DND-41 (cell line): ENCODE results near the gene MICU2.
A peak's percentile ranks its signal among the peaks of the same experiment; 100 is the strongest.

ENCODE experiments used
- EZH2 ChIP-seq: IDR thresholded peaks from 3 replicates; pipeline ENCODE4 v1.6.1; 2012; ENCODE audit warnings: borderline replicate concordance, low read depth, mild to moderate bottlenecking, moderate library complexity, low read length, inconsistent platforms; ENCODE audit not compliant: severe bottlenecking
- TF ChIP-seq, protein P1 (sequence below): IDR thresholded peaks from 2 replicates; pipeline ENCODE4 v1.5.1; 2012; ENCODE audit warnings: borderline replicate concordance, low read length, moderate library complexity, mild to moderate bottlenecking; ENCODE audit not compliant: poor library complexity, severe bottlenecking; ENCODE audit errors: extremely low read depth

DNA sequence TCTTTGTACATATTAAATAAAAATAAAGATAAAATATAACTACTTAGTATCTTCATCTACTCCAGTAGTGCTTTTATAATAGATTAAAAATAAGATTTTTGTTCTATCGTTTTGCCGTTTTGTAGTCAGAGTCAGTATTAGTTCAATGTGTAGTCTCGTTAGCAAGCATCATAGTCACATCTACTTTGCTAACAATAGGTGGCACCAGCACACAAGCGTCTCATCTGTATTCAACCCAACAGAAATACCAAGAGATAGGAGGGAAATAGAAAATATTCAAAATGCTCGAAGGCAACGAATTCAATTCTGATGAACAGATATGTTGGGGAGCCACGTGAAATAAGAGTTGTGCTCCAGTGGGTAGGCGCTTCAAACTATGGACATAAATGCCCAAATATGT lies 21.4 kb upstream of the MICU2 start:
- TF ChIP-seq, protein P1, sequence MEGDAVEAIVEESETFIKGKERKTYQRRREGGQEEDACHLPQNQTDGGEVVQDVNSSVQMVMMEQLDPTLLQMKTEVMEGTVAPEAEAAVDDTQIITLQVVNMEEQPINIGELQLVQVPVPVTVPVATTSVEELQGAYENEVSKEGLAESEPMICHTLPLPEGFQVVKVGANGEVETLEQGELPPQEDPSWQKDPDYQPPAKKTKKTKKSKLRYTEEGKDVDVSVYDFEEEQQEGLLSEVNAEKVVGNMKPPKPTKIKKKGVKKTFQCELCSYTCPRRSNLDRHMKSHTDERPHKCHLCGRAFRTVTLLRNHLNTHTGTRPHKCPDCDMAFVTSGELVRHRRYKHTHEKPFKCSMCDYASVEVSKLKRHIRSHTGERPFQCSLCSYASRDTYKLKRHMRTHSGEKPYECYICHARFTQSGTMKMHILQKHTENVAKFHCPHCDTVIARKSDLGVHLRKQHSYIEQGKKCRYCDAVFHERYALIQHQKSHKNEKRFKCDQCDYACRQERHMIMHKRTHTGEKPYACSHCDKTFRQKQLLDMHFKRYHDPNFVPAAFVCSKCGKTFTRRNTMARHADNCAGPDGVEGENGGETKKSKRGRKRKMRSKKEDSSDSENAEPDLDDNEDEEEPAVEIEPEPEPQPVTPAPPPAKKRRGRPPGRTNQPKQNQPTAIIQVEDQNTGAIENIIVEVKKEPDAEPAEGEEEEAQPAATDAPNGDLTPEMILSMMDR: peak; percentile 58
- no peak for TF ChIP-seq EZH2
